GM18951 (cell line): ENCODE measurements around the gene GBGT1.
"Not testable (repeated sequence)": the region's sequence is repeated elsewhere in the genome, so short reads cannot be mapped to it uniquely, and the experiment has no call there.

Experiments used
- POLR2A ChIP-seq: IDR thresholded peaks from 4 replicates; pipeline ENCODE4 v1.6.1; 2011; ENCODE audit warnings: mild to moderate bottlenecking; ENCODE audit not compliant: insufficient read length, insufficient read depth; ENCODE audit errors: extremely low read depth
- in situ Hi-C: fragments of 300-500 bp; cut with MboI; formaldehyde crosslinking; loops from one replicate; pipeline ENCODE4 v1.12.0; 2022; ENCODE audit warnings: low sequenced_read_pairs, mixed read lengths, inconsistent platforms; ENCODE audit not compliant: unreplicated experiment

Gene GBGT1

GRCh38 chr9:133184971-133185370 is 21.3 kb upstream of the GBGT1 start:
- in situ Hi-C loops = no loop called here
- no peak for TF ChIP-seq POLR2A

DNA sequence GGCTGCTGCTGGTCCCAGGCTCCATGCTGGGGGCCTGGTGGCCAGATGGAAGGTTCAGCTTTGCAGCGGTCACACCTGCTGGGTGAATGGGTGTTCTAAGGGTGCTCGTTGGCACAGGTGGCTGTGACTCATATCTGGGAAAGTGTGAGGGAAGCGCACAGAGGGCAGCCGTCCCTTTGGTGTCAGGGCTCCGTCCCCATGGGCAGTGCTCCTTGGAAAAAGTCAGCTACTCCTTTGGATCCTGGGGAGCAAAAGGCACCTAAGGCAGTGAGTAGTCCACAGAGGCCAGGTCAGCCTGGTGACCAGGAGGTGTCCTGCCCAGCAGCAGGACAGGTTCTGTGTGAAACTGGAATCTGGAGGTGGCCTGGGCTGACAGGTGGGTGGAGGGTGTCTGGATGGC is 18.4 kb upstream of the GBGT1 start:
- TF ChIP-seq POLR2A = no peak
- in situ Hi-C loops = no loop called here

GRCh38 chr9:133181561-133181960 is 17.8 kb upstream of the GBGT1 start:
- in situ Hi-C loops = no loop called here
- no peak for TF ChIP-seq POLR2A

- TF ChIP-seq POLR2A = no peak
- in situ Hi-C loops = no loop called here
Measured at GRCh38 chr9:133180953-133181352, 17.2 kb upstream of the GBGT1 start.

- in situ Hi-C loops = no loop called here
- TF ChIP-seq POLR2A = no peak
Measured at GRCh38 chr9:133173056-133173455, 9.3 kb upstream of the GBGT1 start.

GRCh38 chr9:133171161-133171961 is 7.6 kb upstream of the GBGT1 start:
- in situ Hi-C loops = no loop called here
- TF ChIP-seq POLR2A = no peak

- no peak for TF ChIP-seq POLR2A
Measured at GRCh38 chr9:133170716-133171115, 7.0 kb upstream of the GBGT1 start.

DNA sequence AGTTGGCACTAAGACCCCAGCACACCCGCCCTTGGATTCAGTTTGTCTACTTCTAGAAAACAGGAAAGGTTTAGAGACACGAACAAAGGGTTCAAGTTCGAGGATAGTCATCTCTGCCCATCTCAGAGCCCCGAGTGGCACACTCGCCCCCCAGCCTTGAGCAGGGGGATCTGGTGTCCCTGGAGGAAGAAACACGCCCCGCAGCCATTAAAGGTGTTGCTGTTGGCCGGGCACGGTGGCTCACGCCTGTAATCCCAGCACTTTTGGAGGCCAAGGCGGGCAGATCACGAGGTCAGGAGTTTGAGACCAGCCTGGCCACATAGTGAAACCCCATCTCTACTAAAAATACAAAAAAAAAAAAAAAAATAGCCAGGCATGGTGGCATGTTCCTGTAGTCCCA is 6.0 kb upstream of the GBGT1 start:
- in situ Hi-C loops = not testable (repeated sequence)

More at GRCh38 chr9:133170716-133171115, 7.0 kb upstream of the GBGT1 start:
- in situ Hi-C loops = no loop called here

DNA sequence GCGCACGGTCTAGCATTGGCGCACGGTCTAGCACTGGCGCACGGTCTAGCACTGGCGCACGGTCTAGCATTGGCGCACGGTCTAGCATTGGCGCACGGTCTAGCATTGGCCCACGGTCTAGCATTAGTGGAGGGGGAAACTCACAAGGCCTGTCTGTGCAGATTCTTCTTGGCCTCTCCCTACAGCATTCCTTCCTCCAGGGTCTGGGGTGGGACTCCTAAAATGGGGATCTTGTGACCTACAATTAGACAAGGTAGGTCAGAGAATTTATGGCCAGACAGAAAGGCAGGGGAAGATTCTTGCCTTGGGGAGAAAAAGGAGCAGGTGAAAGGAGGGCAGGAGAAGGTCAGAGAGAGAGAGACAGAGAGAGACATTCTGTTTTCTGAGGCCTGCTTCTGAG is 5.4 kb upstream of the GBGT1 start:
- in situ Hi-C loops = no loop called here
- no peak for TF ChIP-seq POLR2A

GRCh38 chr9:133168432-133168831 is 4.7 kb upstream of the GBGT1 start:
- in situ Hi-C loops = no loop called here
- no peak for TF ChIP-seq POLR2A

DNA sequence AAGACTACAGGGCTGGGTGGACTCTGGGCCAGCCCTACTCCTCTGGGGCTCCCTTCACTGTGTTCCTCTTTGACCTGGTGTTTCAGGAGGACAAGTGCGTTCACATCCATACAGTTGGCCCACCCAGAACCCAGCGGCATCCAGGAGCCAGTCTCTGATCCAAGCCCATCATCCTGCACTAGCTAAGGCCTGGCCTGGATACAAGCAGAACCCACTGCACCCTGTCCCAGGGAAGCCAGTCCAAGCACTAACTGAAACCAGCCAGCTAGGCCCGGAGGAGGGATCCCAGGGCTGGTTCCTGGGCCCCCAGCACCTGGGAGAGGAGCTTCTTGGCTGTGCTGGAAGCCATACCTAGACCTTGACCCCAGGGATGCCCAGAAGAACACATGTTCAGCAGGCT is 4.1 kb upstream of the GBGT1 start:
- TF ChIP-seq POLR2A = no peak
- in situ Hi-C loops = no loop called here

DNA sequence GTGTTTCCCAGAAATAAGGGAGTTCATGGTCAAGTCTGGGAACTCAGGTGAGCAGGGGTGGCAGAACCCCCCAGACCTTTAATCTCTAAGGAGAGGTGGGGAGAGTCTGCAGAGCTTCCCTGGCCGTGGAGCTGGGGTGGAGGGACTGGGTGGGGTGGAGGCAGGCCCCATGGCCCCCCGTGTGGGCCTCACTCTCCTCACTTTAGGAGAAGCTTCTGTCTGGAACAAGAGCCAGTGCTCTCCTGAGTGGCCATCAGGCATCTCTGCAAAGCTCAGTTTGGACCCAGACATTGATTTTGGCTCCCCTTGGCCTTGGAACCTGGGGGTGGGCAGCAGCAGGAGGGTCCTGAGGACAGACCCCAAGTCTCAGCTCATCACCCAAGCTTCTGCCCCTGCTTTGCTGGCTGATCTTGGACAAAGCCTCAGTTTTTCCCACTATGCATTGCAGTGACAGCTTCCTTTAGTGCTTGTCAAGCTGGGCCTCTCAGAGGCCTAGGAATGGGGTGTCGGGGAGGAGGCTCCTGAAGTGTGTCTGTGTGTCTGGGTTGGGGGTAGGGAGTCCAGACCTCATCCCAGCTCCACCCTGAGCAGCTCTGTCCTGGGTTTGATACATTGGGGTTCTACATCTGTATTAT is 3.5 kb upstream of the GBGT1 start:
- TF ChIP-seq POLR2A = no peak
- in situ Hi-C loops = no loop called here

DNA sequence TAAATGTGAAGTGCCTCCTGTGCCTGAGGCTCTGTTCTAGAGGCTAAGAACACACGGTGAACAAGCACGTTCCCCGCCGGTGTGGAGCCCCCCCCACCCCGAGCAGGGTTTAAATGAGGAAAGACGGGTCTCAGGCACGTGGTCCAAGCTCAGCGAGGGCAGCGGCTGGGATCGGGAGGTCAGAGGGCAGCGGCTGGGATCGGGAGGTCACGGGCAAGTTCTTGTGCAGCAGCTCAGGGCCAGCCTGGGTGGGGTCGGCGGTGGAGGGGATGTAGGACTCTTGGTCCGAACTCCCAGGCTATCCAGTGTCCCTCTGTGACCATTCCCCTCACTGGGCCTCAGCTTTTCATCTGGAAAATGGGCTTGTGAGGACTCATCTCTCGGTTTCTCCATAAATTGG is 2.7 kb upstream of the GBGT1 start:
- in situ Hi-C loops = no loop called here

GRCh38 chr9:133165452-133165730 is 1.7 kb upstream of the GBGT1 start:
- no peak for TF ChIP-seq POLR2A
- in situ Hi-C loops = no loop called here

More for the DNA sequence above, 2.7 kb upstream of the GBGT1 start:
- TF ChIP-seq POLR2A = no peak

GRCh38 chr9:133164191-133164590 is 477 bp upstream of the GBGT1 start:
- in situ Hi-C loops = no loop called here
- no peak for TF ChIP-seq POLR2A
